BLaER1 (cell line): ENCODE measurements around the gene GSTA3.
"Not testable (repeated sequence)": the region's sequence is repeated elsewhere in the genome, so short reads cannot be mapped to it uniquely, and the experiment has no call there.

ENCODE experiments used
- H3K27ac ChIP-seq: shearing (Covaris generic); formaldehyde crosslinking; 2 replicates; pipeline ENCODE4 v1.8.1; 2022
- H3K27me3 ChIP-seq: shearing (Covaris generic); formaldehyde crosslinking; 2 replicates; pipeline ENCODE4 v1.8.1; 2022
- H3K36me3 ChIP-seq: shearing (Covaris generic); formaldehyde crosslinking; 2 replicates; pipeline ENCODE4 v1.8.1; 2022
- H3K4me1 ChIP-seq: shearing (Covaris generic); formaldehyde crosslinking; 2 replicates; pipeline ENCODE4 v1.8.1; 2022
- H3K4me2 ChIP-seq: shearing (Covaris generic); formaldehyde crosslinking; 2 replicates; pipeline ENCODE4 v1.8.1; 2022
- H3K4me3 ChIP-seq: shearing (Covaris generic); formaldehyde crosslinking; 2 replicates; pipeline ENCODE4 v1.8.1; 2022
- H3K9ac ChIP-seq: shearing (Covaris generic); formaldehyde crosslinking; 2 replicates; pipeline ENCODE4 v1.8.1; 2022
- H3K9me3 ChIP-seq: shearing (Covaris generic); formaldehyde crosslinking; 2 replicates; pipeline ENCODE4 v1.8.1; 2022
- H4K20me1 ChIP-seq: shearing (Covaris generic); formaldehyde crosslinking; 2 replicates; pipeline ENCODE4 v1.8.1; 2022
- Cebpa-rat ChIP-seq: shearing (Covaris generic); IDR thresholded peaks from 2 replicates; pipeline ENCODE4 v1.8.1; 2022

Gene GSTA3

DNA sequence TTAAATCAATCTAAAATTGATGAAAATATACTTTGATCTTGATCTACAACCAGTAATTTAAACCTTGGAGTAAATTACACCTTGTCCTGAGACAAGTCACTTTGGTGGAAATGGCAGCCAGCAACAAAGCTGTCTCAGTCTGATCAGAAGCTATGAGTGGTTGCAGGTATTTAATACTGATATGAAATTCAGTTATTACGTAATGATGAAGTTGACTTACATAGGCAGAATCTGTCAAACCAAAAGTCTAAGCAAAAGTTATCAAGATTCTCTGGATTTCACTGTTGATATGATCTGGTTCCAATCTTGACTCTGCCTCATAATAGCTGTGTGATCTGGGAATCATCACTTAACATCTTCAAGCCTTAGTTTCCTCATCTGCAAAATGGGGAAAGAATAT lies 41.3 kb downstream of the GSTA3 start:
- H3K4me2 ChIP-seq: no peak overlapping the region
- H4K20me1 ChIP-seq: no peaks in the 10 kb centered on the region
- no peak overlapping the region for H3K4me3 ChIP-seq
- H3K9me3 ChIP-seq: no peaks in the 10 kb centered on the region
- H3K27me3 ChIP-seq: no peaks in the 10 kb centered on the region
- H3K36me3 ChIP-seq: no peaks in the 10 kb centered on the region
- no peaks in the 10 kb centered on the region for H3K4me1 ChIP-seq
- peak; percentile 33; the same call in 1 of the 2 replicates for TF ChIP-seq Cebpa-rat
- H3K9ac ChIP-seq: no peak overlapping the region
- H3K27ac ChIP-seq: no peak overlapping the region

DNA sequence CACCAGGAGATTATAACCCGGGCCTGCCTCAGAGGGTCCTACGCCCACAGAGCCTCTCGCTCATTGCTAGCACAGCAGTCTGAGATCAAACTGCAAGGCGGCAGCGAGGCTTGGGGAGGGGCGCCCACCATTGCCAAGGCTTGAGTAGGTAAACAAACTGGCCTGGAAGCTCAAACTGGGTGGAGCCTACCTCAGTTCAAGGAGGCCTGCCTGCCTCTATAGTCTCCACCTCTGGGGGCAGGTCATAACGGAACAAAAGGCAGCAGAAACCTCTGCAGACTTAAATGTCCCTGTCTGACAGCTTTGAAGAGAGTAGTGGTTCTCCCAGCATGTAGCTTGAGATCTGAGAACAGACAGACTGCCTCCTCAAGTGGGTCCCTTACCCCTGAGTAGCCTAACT lies 48.3 kb downstream of the GSTA3 start:
- H3K27ac ChIP-seq, H4K20me1 ChIP-seq, H3K27me3 ChIP-seq, H3K9me3 ChIP-seq, H3K4me2 ChIP-seq, H3K36me3 ChIP-seq, H3K4me3 ChIP-seq, H3K4me1 ChIP-seq, H3K9ac ChIP-seq: not testable (repeated sequence)

DNA sequence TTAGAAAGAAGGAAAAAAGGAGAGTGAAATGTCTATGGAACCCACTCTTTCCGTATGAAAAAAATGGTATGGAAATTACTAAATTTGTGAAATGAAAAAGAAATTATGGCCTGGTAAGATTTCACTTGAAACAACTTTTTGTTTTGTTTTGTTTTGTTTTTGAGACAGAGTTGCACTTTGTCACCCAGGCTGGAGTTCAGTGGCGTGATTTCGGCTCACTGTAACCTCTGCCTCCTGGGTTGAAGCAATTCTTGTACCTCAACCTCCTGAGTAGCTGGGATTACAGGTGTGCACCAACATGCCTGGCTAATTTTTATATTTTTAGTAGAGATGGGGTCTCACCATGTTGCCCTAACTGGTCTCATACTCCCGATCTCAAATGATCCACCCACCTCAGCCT lies 51.1 kb downstream of the GSTA3 start:
- Histone ChIP-seq H3K4me3 (no peak overlapping the region), H4K20me1 (no peaks in the 10 kb centered on the region), H3K9me3 (no peaks in the 10 kb centered on the region), H3K27ac (no peak overlapping the region), H3K4me2 (no peak overlapping the region), H3K27me3 (no peaks in the 10 kb centered on the region), H3K9ac (no peak overlapping the region), H3K36me3 (no peaks in the 10 kb centered on the region), H3K4me1 (no peaks in the 10 kb centered on the region)
- no peak for TF ChIP-seq Cebpa-rat

DNA sequence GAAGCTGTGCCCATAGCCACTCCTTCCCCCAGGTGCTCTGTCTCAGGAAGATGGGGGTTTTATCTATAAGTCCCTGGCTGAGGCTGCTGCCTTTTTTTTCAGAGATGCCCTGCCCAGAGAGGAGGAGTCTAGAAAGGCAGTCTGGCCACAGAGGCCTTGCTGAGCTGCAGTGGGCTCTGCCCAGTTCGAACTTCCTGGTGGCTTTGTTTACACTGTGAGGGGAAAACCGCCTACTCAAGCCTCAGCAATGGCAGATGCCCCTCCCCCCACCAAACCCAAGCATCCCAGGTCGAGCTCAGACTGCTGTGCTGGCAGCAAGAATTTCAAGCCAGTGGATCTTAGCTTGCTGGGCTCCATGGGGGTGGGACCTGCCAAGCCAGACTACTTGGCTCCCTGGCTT lies 53.4 kb downstream of the GSTA3 start:
- H4K20me1 ChIP-seq, H3K27ac ChIP-seq, H3K4me1 ChIP-seq, H3K9me3 ChIP-seq, H3K9ac ChIP-seq, H3K4me2 ChIP-seq, H3K36me3 ChIP-seq, H3K4me3 ChIP-seq, H3K27me3 ChIP-seq: not testable (repeated sequence)

DNA sequence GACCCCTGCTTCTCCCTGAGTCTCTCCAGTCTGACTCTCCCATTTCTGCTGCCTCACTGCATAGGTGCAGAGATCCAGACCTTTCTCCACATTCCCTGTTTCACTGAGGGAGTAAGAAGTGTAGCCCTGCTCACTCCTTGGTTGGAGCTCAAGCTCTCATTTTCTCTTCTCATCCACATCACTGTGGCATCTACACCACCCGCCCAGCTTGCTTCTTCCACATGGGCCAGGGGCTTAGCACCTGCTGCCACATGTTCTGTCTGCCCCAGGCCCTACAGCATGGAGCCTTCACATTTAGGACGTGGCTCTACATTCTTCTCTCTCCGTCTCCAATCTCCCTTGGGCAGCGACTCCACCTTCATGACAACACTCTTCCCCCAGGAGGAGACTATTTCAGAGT lies 60.4 kb downstream of the GSTA3 start:
- Histone ChIP-seq H3K27ac (no peak overlapping the region), H3K4me3 (no peak overlapping the region), H3K36me3 (no peaks in the 10 kb centered on the region), H4K20me1 (no peaks in the 10 kb centered on the region), H3K4me1 (no peaks in the 10 kb centered on the region), H3K9ac (no peak overlapping the region), H3K9me3 (peaks cover 17% of the 10 kb centered on the region; the same call in 1 of the 2 replicates), H3K27me3 (no peaks in the 10 kb centered on the region), H3K4me2 (no peak overlapping the region)
- TF ChIP-seq Cebpa-rat: no peak
